ENCODE results near the gene MAP1LC3C.

Gene MAP1LC3C

GRCh38 chr1:241972703-241973369 is 26.1 kb downstream of the MAP1LC3C start:
- no peak overlapping the region for H3K27ac Mint-ChIP-seq
- H3K27me3 Mint-ChIP-seq, result peaks cover 2% of the 10 kb centered on the region
- no peak overlapping the region for H3K4me3 Mint-ChIP-seq
- DNase-seq (ENCODE audit: low spot score in 2 of 2) (no peak), ATAC-seq (ENCODE audit: low read depth) (no peak)
- no peaks in the 10 kb centered on the region for H3K36me3 Mint-ChIP-seq
- no peaks in the 10 kb centered on the region for H3K4me1 Mint-ChIP-seq
- no peaks in the 10 kb centered on the region for H3K9me3 Mint-ChIP-seq

DNA sequence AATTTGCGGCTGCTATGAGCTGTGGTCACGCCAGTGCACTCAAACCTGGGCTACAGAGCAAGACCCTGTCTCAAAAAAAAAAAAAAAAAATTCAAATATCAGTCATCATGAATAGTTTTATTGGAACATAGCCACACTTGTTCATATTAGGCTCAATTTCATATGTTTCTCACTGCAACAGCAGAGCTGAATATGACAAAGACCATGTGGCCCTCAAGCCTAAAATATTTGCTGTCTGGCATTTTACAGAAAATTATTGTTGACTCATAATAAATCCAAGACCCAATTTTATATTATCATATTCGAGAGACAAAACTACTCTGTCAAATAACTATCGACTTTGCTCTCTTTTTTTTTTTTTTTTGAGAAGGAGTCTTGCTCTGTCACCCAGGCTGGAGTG is 30.3 kb downstream of the MAP1LC3C start:
- H3K4me1 Mint-ChIP-seq, result no peaks in the 10 kb centered on the region
- no peak for DNase-seq (ENCODE audit: low spot score in 2 of 2)
- no peak overlapping the region for H3K4me3 Mint-ChIP-seq
- H3K9me3 Mint-ChIP-seq, result no peaks in the 10 kb centered on the region
- no peak overlapping the region for H3K27ac Mint-ChIP-seq
- peaks cover 2% of the 10 kb centered on the region for H3K27me3 Mint-ChIP-seq
- H3K36me3 Mint-ChIP-seq, result no peaks in the 10 kb centered on the region
- ATAC-seq (ENCODE audit: low read depth), result no peak

GRCh38 chr1:241964550-241965282 is 34.2 kb downstream of the MAP1LC3C start:
- Mint-ChIP-seq H3K4me1 (no peaks in the 10 kb centered on the region), H3K36me3 (no peaks in the 10 kb centered on the region), H3K27ac (no peak overlapping the region), H3K27me3 (no peaks in the 10 kb centered on the region), H3K9me3 (no peaks in the 10 kb centered on the region), H3K4me3 (no peak overlapping the region)
- ATAC-seq (ENCODE audit: low read depth), result no peak
- DNase-seq (ENCODE audit: low spot score in 2 of 2), result no peak

DNA sequence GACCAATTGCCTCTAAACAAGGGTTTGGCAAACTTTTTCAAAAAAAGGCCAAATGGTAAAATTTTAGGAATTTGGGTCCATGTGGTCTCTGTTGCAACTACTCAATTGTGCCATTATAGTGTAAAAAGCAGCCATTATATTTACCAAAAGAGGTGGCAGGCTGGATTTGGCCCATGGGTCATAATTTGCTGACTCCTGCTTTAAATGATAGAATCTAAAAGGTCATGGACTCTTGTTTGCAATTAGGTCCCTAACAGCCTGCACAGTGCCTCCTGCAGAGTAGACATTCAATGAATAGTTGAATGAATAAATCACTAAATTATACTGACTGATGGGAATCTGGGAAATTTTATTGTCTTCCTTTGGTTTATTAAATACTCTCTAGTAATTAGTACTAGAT is 35.2 kb downstream of the MAP1LC3C start:
- DNase-seq (ENCODE audit: low spot score in 2 of 2) (no peak), ATAC-seq (ENCODE audit: low read depth) (no peak)
- H3K36me3 Mint-ChIP-seq, result no peaks in the 10 kb centered on the region
- H3K27me3 Mint-ChIP-seq, result no peaks in the 10 kb centered on the region
- H3K4me3 Mint-ChIP-seq, result no peak overlapping the region
- no peak overlapping the region for H3K27ac Mint-ChIP-seq
- H3K4me1 Mint-ChIP-seq, result no peaks in the 10 kb centered on the region
- H3K9me3 Mint-ChIP-seq, result no peaks in the 10 kb centered on the region

DNA sequence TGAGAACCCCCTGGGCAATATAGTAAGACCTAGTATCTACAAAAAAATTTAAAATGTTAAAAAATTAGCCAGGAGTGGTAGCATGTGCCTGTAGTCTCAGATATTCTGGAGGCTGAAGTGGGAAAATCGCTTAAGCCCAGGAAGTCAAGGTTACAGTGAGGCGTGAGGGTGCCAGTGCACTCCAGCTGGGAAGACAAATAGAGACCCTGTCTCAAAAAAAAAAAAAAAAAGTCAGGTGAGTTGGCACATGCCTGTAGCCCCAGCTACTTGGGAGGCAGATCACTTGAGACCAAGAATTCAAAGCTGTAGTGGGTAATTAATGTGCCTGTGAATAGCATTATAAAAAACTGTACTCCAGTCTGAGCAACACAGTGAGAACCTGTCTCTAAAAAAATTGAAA is 36.7 kb downstream of the MAP1LC3C start:
- Mint-ChIP-seq H3K27ac (no peak overlapping the region), H3K4me1 (no peaks in the 10 kb centered on the region), H3K9me3 (no peaks in the 10 kb centered on the region), H3K27me3 (no peaks in the 10 kb centered on the region), H3K4me3 (no peak overlapping the region), H3K36me3 (no peaks in the 10 kb centered on the region)
- DNase-seq (ENCODE audit: low spot score in 2 of 2) (no peak), ATAC-seq (ENCODE audit: low read depth) (no peak)

GRCh38 chr1:241957692-241958494 is 41.0 kb downstream of the MAP1LC3C start, which contains the start of gene BECN2:
Gene BECN2 (plus strand): TSS chr1:241957767. CDS start chr1:241957767, 0 bp downstream.
- Mint-ChIP-seq H3K27ac (no peak within 1 kb of the TSS), H3K36me3 (no peaks in the 10 kb centered on the region), H3K4me1 (no peaks in the 10 kb centered on the region), H3K9me3 (no peaks in the 10 kb centered on the region), H3K4me3 (no peak within 1 kb of the TSS), H3K27me3 (no peaks in the 10 kb centered on the region)
- DNase-seq (ENCODE audit: low spot score in 2 of 2), result no peak
- no peak for ATAC-seq (ENCODE audit: low read depth)

DNA sequence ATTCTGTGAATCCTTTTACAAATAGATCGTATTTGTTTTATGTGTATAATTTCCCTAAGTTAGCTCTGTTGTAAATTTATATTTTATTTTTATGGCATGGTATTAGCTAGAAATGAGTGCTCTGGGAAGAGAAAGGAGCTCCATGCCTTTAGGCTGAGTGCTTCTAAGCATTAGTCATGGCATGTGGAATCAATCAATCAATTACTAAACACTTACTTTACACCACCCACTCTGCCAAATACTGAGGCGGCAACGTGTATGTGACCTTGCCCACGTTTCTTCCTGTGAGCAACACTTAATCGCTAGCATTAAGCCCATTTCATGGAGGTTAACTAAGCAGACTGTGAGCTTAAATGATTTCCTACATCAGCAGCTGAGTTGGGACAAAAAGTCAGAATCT is 48.5 kb downstream of the MAP1LC3C start:
- no peak for ATAC-seq (ENCODE audit: low read depth)
- Mint-ChIP-seq H3K9me3 (no peaks in the 10 kb centered on the region), H3K27ac (no peak overlapping the region), H3K36me3 (no peaks in the 10 kb centered on the region), H3K4me3 (no peak overlapping the region), H3K4me1 (no peaks in the 10 kb centered on the region), H3K27me3 (peaks cover 1% of the 10 kb centered on the region)
- DNase-seq (ENCODE audit: low spot score in 2 of 2), result no peak

DNA sequence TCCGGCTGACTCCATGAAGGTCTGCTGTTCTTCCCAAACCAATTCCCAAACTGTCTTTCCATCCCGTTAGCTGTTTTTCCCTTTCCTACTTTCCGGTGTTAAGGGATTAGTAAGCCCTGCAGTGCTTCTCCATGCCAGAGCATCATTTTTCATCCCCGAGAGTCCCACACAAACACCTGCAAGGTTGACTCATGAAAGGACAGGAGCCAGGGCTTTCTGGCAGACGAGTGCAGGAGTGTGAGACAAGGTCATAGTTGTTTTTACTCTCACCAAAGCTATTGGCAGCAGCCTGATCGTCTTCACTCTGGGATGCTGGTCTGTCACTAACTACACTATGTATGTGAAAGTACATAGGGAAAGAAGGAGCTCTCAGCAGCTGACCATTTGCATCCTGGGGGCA is 51.5 kb downstream of the MAP1LC3C start:
- peaks cover 1% of the 10 kb centered on the region for H3K27me3 Mint-ChIP-seq
- H3K36me3 Mint-ChIP-seq, result no peaks in the 10 kb centered on the region
- H3K27ac Mint-ChIP-seq, result no peak overlapping the region
- DNase-seq (ENCODE audit: low spot score in 2 of 2), result no peak
- no peak overlapping the region for H3K4me3 Mint-ChIP-seq
- ATAC-seq (ENCODE audit: low read depth), result no peak
- no peaks in the 10 kb centered on the region for H3K9me3 Mint-ChIP-seq
- H3K4me1 Mint-ChIP-seq, result no peaks in the 10 kb centered on the region
